GM19467 (cell line): ENCODE measurements around the gene RPS6KA1.
"Not testable (repeated sequence)": the region's sequence is repeated elsewhere in the genome, so short reads cannot be mapped to it uniquely, and the experiment has no call there.

Experiments used
- ATAC-seq: cut with Tn5 transposase; IDR thresholded peaks from one replicate; pipeline ENCODE4 v1.9.1; 2021; ENCODE audit warnings: mild to moderate bottlenecking, moderate library complexity; ENCODE audit not compliant: unreplicated experiment

RPS6KA1 gene

DNA sequence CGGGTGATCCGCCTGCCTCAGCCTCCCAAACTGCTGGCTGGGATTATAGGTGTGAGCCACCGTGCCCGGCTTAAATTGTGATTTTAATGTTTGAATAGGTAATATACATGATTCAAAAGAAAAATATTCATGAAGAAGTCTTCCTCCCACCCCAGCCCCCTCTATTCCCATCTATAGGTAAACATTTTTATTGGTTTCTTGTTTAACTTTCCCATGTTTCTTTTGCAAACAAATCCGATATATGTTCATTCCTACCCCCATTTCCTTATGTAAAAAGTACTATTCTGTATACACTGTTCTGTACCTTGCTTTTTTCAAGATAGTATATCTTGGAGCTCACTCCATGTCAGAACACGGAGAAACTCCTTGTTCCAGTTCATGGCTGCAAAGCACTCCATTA lies 23.2 kb downstream of the RPS6KA1 start:
- no peak for ATAC-seq

DNA sequence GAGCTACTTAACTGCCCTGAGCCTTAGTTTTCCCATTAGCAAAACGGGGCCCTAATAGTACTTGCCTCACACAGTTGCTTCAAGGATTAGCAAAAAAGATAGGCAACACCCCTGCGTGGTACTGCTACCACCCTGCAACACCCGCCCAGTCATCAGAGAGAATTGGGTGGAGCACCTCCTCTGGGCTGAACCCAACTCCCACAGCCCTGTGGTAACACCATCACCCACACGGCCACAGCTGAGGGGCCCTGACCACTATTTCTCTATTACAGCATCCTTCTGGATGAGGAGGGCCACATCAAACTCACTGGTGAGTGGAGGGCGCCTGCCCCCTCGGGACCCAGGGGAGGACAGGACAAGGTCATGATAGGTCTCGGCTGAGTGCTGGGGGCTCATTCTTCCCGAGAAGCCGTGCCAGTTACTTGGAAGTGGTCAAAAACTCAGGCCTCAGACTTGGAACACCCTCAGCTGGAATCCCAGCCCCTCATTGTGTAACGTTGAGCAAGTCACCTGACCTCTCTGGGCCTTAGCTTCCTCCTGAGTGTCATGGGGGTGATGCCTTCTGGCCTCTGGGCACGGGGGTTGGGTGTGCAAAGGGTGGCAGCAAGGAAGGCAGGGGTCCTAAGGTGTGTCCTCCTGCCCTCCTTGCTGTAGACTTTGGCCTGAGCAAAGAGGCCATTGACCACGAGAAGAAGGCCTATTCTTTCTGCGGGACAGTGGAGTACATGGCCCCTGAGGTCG lies 24.6 kb downstream of the RPS6KA1 start:
- no peak for ATAC-seq

DNA sequence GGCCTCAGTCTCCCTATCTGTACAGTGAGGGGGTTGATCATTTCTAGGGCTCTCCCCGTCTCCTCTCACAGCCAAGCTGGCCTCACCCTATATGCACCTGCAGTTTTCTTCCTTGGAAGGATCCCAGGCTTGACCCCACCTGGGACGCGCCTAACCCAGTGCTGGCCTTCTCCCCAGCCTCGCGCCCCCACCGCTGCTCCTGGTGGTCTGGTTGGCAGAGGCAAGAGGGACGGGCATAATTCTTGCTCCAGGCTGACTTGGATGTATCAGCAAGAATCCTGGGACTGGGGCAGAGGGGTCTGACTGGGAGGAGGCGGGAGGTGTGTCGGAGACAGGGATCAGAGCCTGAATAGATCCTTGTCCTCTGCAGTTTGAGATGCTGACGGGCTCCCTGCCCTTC lies 25.2 kb downstream of the RPS6KA1 start:
- no peak for ATAC-seq

DNA sequence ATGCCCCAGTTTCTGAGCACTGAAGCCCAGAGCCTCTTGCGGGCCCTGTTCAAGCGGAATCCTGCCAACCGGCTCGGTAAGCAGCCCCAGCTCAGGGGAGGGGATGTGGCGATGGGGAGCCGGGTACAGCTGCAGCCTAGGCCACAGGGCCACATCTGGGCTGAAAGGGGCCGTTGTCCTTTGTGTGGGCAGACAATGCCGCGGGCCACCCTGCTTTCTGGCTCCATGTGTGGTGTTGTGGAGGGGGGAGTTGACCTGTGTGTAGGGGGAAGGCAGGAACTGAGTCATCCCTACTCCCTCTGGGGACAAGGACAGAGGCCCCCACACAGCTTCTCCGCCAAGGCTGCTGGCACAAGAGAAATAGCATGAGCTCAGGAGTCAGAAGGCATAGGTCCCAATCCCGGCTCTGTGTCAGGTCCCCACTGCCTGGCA lies 26.0 kb downstream of the RPS6KA1 start:
- no peak for ATAC-seq

DNA sequence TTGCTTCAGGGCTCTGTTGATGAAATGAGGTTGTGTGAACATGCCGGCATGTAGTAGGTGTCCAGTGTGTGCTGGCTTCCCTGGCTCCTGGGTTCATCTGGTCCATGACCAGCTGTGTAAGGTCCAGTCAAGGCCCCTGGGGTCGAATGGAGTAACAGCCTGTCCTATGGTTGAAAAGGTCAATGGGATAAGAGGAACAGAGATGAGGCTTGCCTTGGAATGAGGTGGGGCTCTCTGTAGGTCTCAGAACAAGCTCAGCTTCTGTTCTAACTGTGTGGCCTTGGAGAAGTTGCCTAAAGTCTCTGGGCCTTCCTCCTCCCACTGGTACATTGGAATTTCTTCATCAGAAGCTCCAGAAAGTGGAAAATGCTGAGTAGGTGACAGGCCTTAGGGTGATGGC lies 26.6 kb downstream of the RPS6KA1 start:
- ATAC-seq = no peak

DNA sequence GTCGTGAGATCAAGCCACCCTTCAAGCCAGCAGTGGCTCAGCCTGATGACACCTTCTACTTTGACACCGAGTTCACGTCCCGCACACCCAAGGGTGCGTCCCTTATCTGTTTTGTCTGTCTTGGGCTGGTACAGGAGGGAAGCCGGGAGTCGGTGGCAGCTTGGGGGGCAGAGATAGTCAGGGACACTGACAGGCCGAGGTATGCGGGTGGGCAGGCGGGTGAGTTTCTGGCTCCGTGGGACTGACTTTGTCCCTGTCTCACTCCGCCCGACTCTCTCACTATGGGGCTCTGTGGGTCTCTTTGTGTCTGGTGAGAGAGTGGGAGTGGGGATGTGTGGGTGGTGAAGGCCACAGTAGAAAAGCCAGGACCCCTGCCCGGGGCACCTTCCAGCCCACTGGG lies 27.4 kb downstream of the RPS6KA1 start:
- ATAC-seq = no peak

DNA sequence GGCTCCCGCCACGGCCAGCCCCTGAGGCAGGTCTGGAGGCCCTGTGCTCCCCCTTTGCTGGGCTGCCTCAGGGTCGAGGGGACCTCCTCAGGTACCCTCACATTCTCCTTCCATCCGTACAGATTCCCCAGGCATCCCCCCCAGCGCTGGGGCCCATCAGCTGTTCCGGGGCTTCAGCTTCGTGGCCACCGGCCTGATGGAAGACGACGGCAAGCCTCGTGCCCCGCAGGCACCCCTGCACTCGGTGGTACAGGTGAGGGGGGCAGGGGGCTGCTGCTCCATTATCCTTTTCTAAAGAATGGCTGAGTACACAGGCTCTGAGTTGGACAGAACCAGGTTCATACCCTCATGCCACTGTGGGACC lies 29.1 kb downstream of the RPS6KA1 start:
- ATAC-seq = no peak

DNA sequence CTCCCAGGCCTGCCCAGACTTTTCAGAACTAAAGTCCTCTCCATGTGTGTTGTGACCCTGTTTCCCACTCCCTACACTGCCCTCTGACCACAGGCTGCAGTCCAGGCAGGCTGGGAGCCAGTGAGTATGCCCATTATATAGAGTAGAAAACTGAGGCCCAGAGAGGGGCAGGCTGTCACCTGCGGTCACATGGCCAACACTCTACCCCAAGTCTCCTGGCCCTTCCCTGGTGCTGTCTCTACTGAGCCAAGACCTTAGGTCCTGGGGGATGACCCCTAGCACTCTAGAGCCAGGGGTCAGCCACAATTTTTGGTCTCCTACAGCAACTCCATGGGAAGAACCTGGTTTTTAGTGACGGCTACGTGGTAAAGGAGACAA lies 30.8 kb downstream of the RPS6KA1 start:
- no peak for ATAC-seq

DNA sequence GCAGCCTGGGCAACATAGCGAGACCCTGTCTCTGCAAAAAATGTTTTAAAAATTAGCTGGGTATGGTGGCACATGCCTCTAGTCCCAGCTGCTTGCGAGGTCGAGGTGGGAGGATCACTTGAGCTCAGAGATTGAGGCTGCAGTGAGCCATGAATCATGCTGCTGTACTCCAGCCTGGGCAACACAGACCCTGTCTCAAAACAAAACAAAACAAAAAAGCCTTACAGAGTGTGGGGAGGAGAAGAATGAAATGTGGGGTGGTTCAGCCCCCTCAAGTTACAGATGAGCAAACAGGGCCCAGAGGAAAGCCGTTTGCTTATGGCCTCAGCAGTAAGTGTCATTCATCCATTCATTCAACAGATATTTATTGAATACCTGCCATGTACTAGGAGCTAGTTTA lies 40.7 kb downstream of the RPS6KA1 start:
- no peak for ATAC-seq

DNA sequence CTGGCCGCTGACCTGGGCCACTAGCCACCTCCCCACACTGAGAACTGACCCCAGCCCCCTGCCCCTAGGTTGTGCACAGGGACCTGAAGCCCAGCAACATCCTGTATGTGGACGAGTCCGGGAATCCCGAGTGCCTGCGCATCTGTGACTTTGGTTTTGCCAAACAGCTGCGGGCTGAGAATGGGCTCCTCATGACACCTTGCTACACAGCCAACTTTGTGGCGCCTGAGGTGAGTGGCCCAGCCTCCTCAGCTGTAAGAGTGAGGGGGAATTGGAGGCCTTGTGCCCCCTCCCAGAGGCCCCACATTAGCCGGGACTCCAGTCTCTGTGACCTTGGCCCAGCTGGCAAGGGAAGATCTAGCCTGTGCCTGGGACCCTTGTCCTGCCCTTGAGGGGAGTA lies 41.8 kb downstream of the RPS6KA1 start:
- no peak for ATAC-seq

DNA sequence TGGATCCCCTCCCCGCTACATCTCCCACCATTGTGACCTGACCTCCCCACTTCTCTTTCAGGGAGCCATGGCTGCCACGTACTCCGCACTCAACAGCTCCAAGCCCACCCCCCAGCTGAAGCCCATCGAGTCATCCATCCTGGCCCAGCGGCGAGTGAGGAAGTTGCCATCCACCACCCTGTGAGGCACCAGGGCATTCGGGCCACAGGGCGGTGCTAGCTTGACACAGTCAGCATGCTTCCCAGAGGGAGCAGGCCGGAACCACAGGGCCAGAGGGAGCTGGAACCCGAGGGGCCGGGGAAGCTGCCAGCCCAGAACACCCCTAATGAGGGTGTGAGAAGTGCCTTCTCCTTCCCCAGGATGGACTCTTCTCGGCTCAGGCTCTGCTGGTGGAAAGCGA lies 44.5 kb downstream of the RPS6KA1 start:
- no peak for ATAC-seq

DNA sequence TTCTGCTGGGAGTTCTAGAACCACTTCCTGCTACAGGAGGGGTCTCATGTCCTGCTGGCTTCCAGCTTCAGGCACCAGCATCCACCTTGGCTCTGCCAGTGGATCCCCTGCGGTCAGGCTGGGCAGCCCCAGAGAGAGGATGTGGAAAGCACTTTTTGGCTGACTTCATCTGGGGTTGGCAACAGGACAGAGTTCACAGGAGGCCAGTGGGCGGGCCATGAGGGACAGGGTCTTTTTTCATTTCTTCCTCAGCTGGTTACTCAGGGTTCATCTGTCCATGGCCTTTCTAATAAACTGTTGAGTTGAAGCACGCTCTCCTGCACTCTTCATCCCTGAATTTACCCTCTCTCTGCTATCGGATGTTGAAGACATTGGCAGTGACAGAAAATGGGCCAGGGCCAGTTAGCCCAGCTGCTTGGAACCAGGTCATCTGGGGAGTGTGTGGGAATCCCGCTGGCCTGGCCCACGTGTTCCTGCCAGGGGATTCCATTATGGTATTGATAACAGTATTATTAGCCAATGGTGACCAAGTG lies 45.2 kb downstream of the RPS6KA1 start:
- ATAC-seq = no peak

DNA sequence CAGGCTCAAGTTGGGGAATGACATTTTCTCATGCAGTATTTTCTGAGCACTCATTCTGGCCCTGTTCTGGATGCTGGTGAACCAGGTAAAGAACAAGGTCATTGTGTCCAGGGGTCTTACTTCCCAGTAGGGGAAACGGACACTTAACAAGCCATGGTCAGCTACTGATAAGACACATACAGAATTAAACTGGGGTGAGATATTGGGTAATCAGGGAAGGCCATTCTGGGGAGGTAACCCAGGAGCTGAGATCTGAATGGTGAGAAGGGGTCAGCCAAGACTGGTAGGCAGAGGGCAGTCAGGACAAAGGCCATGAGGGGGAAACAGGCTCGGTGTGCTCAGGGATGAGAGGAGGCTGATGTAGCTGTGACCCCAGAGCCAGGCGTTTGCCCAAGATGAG lies 45.8 kb downstream of the RPS6KA1 start:
- ATAC-seq = no peak

DNA sequence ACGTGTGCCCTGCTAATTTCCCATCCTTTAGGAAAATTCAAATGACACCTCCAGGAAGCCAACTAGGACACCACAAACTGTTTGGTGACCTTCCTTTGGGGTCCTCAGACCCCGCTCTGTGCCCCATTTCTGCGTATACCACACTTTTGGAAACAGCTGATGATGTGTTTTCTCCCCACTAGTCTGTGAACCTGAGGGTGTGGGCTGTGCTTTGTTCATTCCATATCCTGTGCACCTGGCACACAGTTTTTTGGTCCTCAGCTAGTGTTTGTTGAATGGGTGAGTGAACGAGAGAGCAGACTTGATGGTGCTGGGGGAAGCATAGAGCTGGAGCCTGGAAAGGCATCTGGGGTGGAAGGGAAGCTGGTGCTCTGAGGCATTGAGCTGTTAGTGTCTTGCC lies 48.6 kb downstream of the RPS6KA1 start:
- ATAC-seq = no peak

DNA sequence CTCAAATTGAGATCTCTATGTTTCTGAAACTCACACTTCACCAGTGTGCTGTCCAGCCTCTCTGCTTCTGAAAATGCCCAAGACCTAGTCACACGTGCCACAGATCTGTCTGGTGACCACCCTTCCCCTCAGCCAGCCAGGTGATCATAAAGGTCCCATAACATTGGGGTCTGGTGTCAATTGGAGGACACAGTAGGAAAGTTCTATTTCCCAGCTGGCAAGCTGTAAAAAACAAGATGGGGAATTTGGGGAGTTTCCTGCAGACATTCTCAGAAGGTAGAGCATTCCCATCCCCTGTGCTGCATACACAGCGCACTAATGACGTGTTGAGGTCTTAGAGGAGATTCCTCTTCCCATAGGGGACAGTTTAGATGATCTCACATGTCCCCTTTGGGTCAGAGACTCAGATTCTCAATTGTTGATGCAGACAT lies 50.1 kb downstream of the RPS6KA1 start:
- ATAC-seq = no peak

DNA sequence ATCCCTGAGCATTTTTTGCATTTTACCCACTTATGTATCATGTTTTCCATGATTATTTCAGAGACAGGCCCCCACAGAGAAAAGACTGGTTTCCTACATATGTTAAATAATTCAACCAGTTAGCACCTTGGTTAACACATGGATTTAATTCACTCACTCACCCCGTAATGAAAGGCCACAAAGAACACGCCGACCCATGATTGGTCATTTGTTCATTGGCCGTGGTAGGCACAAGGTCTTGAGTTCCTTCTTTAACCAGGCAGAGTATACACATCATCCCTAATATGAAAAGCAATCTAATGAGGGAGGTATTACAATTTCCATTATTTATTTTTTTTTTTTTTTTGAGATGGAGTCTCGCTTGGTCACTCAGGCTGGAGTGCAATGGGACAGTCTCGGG lies 50.6 kb downstream of the RPS6KA1 start:
- no peak for ATAC-seq

DNA sequence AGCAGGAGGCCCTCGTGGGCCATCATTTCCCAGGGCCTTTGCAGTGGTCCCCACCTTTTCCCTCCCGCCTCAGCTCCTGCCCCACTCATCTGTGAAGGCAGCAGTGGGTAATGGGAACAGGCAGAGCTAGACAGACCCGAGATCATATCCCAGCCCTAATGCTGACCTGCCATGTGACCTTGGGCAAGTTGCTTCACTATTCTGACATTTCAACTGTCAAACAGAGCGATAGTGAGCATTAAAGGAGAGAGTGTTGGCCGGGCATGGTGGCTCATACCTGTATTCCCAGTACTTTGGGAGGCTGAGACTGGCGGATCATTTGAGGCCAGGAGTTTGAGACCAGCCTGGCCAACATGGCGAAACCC lies 51.7 kb downstream of the RPS6KA1 start:
- ATAC-seq = no peak

DNA sequence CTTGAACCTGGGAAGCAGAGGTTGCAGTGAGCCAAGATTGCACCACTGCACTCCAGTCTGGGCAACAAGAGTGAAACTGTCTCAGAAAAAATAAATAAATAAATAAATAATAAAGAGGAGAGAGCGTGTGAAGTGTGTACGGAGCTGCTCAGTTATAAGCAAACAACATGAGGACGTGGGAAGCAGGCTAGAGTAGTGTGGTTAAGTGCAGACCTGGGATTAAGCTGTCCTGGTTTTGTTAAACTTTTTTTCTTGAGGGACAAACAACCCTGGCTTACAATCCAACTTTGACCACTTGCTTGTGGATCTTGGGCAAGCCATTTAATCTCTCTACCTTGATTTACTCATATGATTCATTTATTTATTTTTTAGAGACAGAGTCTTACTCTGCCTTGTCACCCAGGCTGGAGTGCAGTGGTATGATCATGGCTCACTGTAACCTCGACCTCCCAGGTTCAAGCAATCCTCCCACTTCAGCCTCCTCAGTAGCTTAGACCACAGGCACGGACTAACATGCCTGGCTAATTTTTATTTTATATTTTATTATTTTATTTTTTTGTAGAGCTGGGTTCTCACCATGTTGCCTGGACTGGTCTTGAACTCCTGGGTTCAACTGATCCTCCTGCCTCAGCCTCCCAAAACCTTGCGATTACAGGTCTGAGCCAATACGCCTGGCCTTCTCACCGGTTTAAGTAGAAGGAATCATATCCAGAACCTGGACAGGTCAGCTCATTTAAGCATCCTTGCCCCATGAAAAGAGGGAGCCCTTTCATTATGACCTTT lies 52.7 kb downstream of the RPS6KA1 start:
- ATAC-seq = no peak

DNA sequence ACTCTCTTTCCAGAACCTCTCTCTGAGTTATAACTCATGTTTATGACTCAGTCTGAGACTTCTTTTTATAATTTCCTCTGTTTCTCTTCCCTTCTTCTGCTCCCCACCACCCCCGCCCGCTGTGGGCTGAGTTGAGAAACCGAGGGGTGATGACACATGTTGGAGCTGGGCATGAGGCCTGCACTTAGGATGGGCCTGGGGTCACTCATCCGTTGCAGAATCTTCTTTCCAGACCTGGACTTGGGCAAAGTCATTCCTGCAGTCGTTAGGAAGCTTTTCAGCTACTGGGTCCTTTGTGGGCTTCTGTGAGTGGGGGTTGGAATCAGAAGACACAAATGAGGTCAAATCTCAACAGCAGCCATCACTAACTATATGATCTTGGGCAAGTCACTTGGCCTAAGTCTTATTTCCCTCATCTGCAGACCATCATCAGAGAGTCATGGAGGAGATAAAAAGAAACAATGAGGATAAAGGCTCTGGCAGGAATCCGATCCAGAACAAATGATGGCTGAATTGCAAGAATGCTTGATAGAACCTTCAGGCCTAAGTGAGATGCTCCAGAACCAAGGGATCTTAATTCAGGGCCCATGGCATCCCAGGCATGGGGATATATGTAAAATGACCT lies 53.4 kb downstream of the RPS6KA1 start:
- ATAC-seq = no peak

DNA sequence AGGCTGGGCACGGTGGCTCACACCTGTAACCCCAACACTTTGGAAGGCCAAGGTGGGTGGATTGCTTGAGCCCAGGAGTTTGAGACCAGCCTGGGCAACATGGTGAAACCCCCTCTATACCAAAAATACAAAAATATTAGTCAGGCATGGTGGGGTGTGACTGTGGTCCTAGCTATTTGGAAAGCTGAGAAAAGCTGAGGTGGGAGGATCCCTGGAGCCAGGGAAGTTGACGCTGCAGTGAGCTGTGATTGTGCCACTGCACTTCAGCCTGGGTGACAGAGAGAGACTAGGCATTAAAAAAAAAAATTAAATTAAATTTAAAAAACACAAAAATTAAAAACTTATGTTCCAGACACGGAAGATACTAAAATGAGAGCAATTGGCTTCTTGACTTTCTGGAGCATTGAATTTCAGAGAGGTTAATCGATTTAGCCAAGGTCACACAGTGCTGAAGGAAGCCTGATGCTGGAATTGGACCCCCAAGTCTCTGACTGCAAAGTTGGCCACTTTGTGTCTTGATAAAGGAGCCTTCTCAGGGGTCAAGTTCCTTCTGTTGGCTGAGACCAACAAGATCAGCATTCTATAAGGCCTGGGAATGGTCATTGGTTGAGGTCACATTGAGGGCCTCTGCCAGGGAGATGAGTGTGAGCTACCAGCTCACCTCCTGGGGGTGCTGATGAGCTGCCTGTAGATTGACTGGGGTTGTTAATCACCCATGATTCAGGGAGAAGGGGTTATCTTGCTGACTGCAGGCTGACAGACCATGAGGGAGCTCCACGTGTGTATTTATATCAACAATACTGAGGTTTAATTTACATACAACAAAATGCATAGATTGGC lies 54.3 kb downstream of the RPS6KA1 start:
- ATAC-seq = no peak

DNA sequence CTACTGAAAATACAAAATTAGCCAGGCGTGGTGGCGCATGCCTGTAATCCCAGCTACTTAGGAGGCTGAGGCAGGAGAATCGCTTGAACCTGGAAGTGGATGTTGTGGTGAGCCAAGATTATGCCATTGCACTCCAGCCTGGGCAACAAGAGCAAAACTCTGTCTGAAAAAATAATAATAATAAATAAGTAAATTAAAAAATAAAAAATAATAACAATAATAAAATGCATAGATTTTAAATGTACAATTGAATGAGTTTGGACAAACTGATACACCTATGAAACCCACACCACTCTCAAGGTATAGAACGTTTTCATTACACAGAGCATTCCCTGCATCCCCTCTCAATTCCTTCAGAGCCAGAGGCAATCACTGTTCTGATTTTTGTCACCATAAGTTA lies 55.0 kb downstream of the RPS6KA1 start:
- not testable (repeated sequence) for ATAC-seq
